HepG2 (cell line): ENCODE data around the gene IGF2. TPM values are rescaled to one million over a fixed set of nuclear protein-coding genes. Genes with fewer than 3 reads are reported as not detected.

Experiments used
- ATAC-seq: fragments of 200-7000 bp; cut with Tn5 transposase; 3 replicates; pipeline ENCODE4 v1.9.1; 2020; ENCODE audit warnings: mild to moderate bottlenecking, moderate library complexity
- Bru-seq: library from RNA; stranded (reverse); fragments of 400-500 nt; gene quantifications from one replicate; lab custom pipeline; 2021; lab: Mats Ljungman, UMichigan
- BruChase-seq, 2 experiments: library from RNA; stranded (reverse); fragments of 400-500 nt; gene quantifications; one replicate each; lab custom pipeline; 2021; lab: Mats Ljungman, UMichigan
- BruUV-seq: library from RNA; stranded (reverse); fragments of 400-500 nt; replicated peaks from 2 replicates; lab custom pipeline; 2021; lab: Mats Ljungman, UMichigan
- CTCF ChIA-PET: fragments of 300-600 bp; formaldehyde crosslinking; extraction: SDS; loops from one replicate; lab custom pipeline; 2021; ENCODE audit warnings: low total read pairs, inconsistent platforms, low intra/inter-chr PET ratio; lab: Yijun Ruan, JAX
- POLR2A ChIA-PET: fragments of 350-600 bp; sonication (Branson Sonifier 250); formaldehyde crosslinking; loops from one replicate; lab custom pipeline; 2020; ENCODE audit warnings: antibody characterized with exemption, inconsistent platforms; lab: Yijun Ruan, JAX
- DNase-seq: peaks from one replicate; pipeline ENCODE4 v3.0.0-alpha.2; 2015; ENCODE audit warnings: low spot score
- FAIRE-seq: peaks from 3 replicates; lab custom pipeline; 2011; peaks lifted over from hg19 to GRCh38; lab: Jason Lieb, UNC
- H2AFZ ChIP-seq: one replicate; pipeline ENCODE4 v1.6.1; 2011; ENCODE audit warnings: low read length, inconsistent platforms
- H3K27ac ChIP-seq: fragments of 300-600 bp; 3 replicates; pipeline ENCODE4 v1.8.0; 2011; ENCODE audit warnings: mixed run types, mild to moderate bottlenecking, mixed read lengths, low read length, inconsistent platforms; ENCODE audit not compliant: insufficient read depth; ENCODE audit errors: extremely low read length
- H3K27me3 ChIP-seq, 2 experiments: fragments of 200-600 bp in 1 of 2; 2 replicates in 1 of 2; 3 replicates in 1 of 2; pipeline versions ENCODE4 v1.6.0 to v1.8.0; 2011; ENCODE audit warnings: low read length in 2 of 2, mild to moderate bottlenecking in 2 of 2, moderate library complexity in 2 of 2, inconsistent platforms in 1 of 2; ENCODE audit not compliant: insufficient read depth in 2 of 2, control insufficient read depth in 1 of 2
- H3K36me3 ChIP-seq, 2 experiments: fragments of 200-600 bp in 1 of 2; replicated peaks in 1 of 2; 2 replicates in 1 of 2; 3 replicates in 1 of 2; pipeline versions ENCODE4 v1.5.1 to v1.8.0; 2011; ENCODE audit warnings: low read length in 2 of 2, inconsistent platforms in 1 of 2; ENCODE audit not compliant: insufficient read depth in 2 of 2, control insufficient read depth in 1 of 2
- H3K4me1 ChIP-seq: 2 replicates; pipeline ENCODE4 v1.5.1; 2012; ENCODE audit warnings: low read length, inconsistent platforms; ENCODE audit not compliant: insufficient read depth
- H3K4me2 ChIP-seq: 2 replicates; pipeline ENCODE4 v1.6.0; 2011; ENCODE audit warnings: low read depth, low read length, inconsistent platforms
- H3K4me3 ChIP-seq, 3 experiments: fragments of 200-600 bp in 1 of 3; sonication (generic), shearing (Covaris generic) in 1 of 3; replicated peaks in 1 of 3; 2 replicates each; pipeline ENCODE4 v1.5.1; 2011 to 2016; ENCODE audit warnings: low read length in 3 of 3, inconsistent platforms in 2 of 3, low read depth in 2 of 3, mild to moderate bottlenecking in 2 of 3, control low read depth in 1 of 3, mixed read lengths in 1 of 3; ENCODE audit not compliant: insufficient read depth in 1 of 3
- H3K79me2 ChIP-seq: one replicate; pipeline ENCODE4 v1.6.1; 2011; ENCODE audit warnings: low read length, inconsistent platforms; ENCODE audit not compliant: insufficient read depth
- H3K9ac ChIP-seq: 2 replicates; pipeline ENCODE4 v1.6.0; 2011; ENCODE audit warnings: mild to moderate bottlenecking, low read depth, low read length, inconsistent platforms; ENCODE audit not compliant: insufficient read depth
- H3K9me3 ChIP-seq: 2 replicates; pipeline ENCODE4 v1.5.1; 2012; ENCODE audit warnings: mild to moderate bottlenecking, low read length
- H4K20me1 ChIP-seq: 2 replicates; pipeline ENCODE4 v1.6.0; 2011; ENCODE audit warnings: inconsistent platforms, mild to moderate bottlenecking, low read length, moderate library complexity; ENCODE audit not compliant: insufficient read depth
- CENPBD1 ChIP-seq: sonication (generic); formaldehyde crosslinking; IDR thresholded peaks from 2 replicates; pipeline ENCODE4 v1.8.0; 2022; ENCODE audit warnings: missing genetic modification reagents, low read depth, mild to moderate bottlenecking, borderline replicate concordance
- GATAD2A ChIP-seq: IDR thresholded peaks from 2 replicates; pipeline ENCODE4 v1.6.1; 2016
- NFATC3 ChIP-seq: sonication (generic); formaldehyde crosslinking; IDR thresholded peaks from 2 replicates; pipeline ENCODE4 v1.5.1; 2020; ENCODE audit warnings: mild to moderate bottlenecking, missing genetic modification reagents
- RARA ChIP-seq: IDR thresholded peaks from 2 replicates; pipeline ENCODE4 v1.6.1; 2016; ENCODE audit warnings: missing genetic modification reagents, missing compliant biosample characterization
- SMYD3 ChIP-seq: sonication (generic); formaldehyde crosslinking; IDR thresholded peaks from 2 replicates; pipeline ENCODE4 v1.8.1; 2023; ENCODE audit warnings: mild to moderate bottlenecking, missing genetic modification reagents
- TAF15 ChIP-seq: fragments of 200-400 bp; formaldehyde crosslinking; IDR thresholded peaks from one replicate; pipeline ENCODE4 v1.6.1; 2018; ENCODE audit warnings: mild to moderate bottlenecking, low read depth, low read length; ENCODE audit not compliant: poor library complexity, severe bottlenecking
- ZC3H13 ChIP-seq: sonication (generic); formaldehyde crosslinking; IDR thresholded peaks from 2 replicates; pipeline ENCODE4 v1.8.1; 2023; ENCODE audit warnings: mild to moderate bottlenecking, missing genetic modification reagents, moderate library complexity
- ZKSCAN1 ChIP-seq: fragments of 150-350 bp; IDR thresholded peaks from 2 replicates; pipeline ENCODE4 v1.6.1; 2014; ENCODE audit warnings: low read length
- ZNF232 ChIP-seq: sonication (generic); formaldehyde crosslinking; IDR thresholded peaks from 2 replicates; pipeline ENCODE4 v1.4.0; 2020; ENCODE audit warnings: missing genetic modification reagents, borderline replicate concordance
- ZNF33A ChIP-seq: sonication (generic); formaldehyde crosslinking; IDR thresholded peaks from 2 replicates; pipeline ENCODE4 v1.5.1; 2020; ENCODE audit warnings: missing genetic modification reagents, mild to moderate bottlenecking, moderate library complexity, borderline replicate concordance
- WGBS: methylation state at CpG from one replicate; pipeline ENCODE4 v1.1.6; 2017; ENCODE audit warnings: low lambda C conversion rate; 5-methylcytosine and 5-hydroxymethylcytosine counted together
- in situ Hi-C: cut with HindIII; loops from 2 replicates; pipeline ENCODE4 v1.10.0; 2017; ENCODE audit warnings: low pct_unique_long_range_greater_than_20kb; ENCODE audit not compliant: extremely low pct_ligation_motif_present
- intact Hi-C: fragments of 100-400 bp; cut with micrococcal nuclease; formaldehyde crosslinking; loops from one replicate; pipeline ENCODE4 v1.10.0; 2022; ENCODE audit not compliant: unreplicated experiment
- long read RNA-seq, 2 experiments: library from RNA in 1 of 2; library from polyadenylated mRNA in 1 of 2; stranded (forward) in 1 of 2; unstranded in 1 of 2; transcript quantifications; one replicate each; pipeline ENCODE4 v2.0.0, GENCODE V29; 2019 to 2022
- polyA minus RNA-seq, 3 experiments: library from RNA; depleted of rRNA, polyadenylated mRNA; stranded (reverse); fragments of >200 nt; gene quantifications; 2 replicates each; pipeline ENCODE4 v1.2.3, GENCODE V29; 2011; ENCODE audit warnings: low replicate concordance in 1 of 3
- polyA plus RNA-seq, 8 experiments: library from polyadenylated mRNA; depleted of rRNA in 3 of 8; stranded (reverse) in 7 of 8; unstranded in 1 of 8; fragments of >200 nt; fragmentation: Illumina TruSeq in 4 of 8; extraction: Trizol in 4 of 8; gene quantifications; 2 replicates each; pipeline versions ENCODE4 v1.2.1 to v1.2.3, GENCODE V29; 2011 to 2016; ENCODE audit warnings: low read depth in 4 of 8, missing spikeins in 1 of 8, mixed read lengths in 1 of 8; ENCODE audit not compliant: insufficient read depth in 1 of 8
- total RNA-seq, 5 experiments: library from RNA; depleted of rRNA; stranded (reverse); fragments of >200 nt; fragmentation: Illumina TruSeq; extraction: Trizol; gene quantifications; 2 replicates each; pipeline ENCODE4 v1.2.3, GENCODE V29; 2016; ENCODE audit warnings: low read depth in 1 of 5
- TF ChIP-seq, protein P1 (sequence below): sonication (generic); formaldehyde crosslinking; IDR thresholded peaks from 2 replicates; pipeline ENCODE4 v1.4.0; 2020; ENCODE audit warnings: mild to moderate bottlenecking, missing genetic modification reagents
- TF ChIP-seq, protein P2 (sequence below): sonication (generic); formaldehyde crosslinking; IDR thresholded peaks from 2 replicates; pipeline ENCODE4 v1.4.0; 2020; ENCODE audit warnings: missing genetic modification reagents

IGF2 gene
- total RNA-seq (2016; rRNA removed; fragmentation: Illumina TruSeq; extraction: Trizol) (79.1 and 138 TPM in 2 replicates), polyA plus RNA-seq (2011; rRNA removed) (254 and 379 TPM in 2 replicates), polyA minus RNA-seq (2011; rRNA and poly(A)+ RNA removed; ENCODE audit: low replicate concordance) (0.19 and 781 TPM in 2 replicates), Bru-seq, nascent RNA (percentile 98 among the genes with signal in this experiment), BruChase-seq, experiment 1, labeled RNA remaining after a 6-hour chase (percentile 98 among the genes with signal in this experiment), BruChase-seq, experiment 2, labeled RNA remaining after a 2-hour chase (percentile 98 among the genes with signal in this experiment)
- total RNA-seq (2016; cell fraction: cytosol; rRNA removed; fragmentation: Illumina TruSeq; extraction: Trizol; ENCODE audit: low read depth), result 150 and 154 TPM in 2 replicates
- 71.0 and 125 TPM in 2 replicates for total RNA-seq (2016; cell fraction: insoluble cytoplasmic fraction; rRNA removed; fragmentation: Illumina TruSeq; extraction: Trizol)
- 362 and 363 TPM in 2 replicates for total RNA-seq (2016; cell fraction: membrane; rRNA removed; fragmentation: Illumina TruSeq; extraction: Trizol)
- total RNA-seq (2016; cell fraction: nucleus; rRNA removed; fragmentation: Illumina TruSeq; extraction: Trizol), result 89.6 and 109 TPM in 2 replicates
- polyA plus RNA-seq (2011; cell fraction: cytosol; rRNA removed), result 454 and 616 TPM in 2 replicates
- polyA plus RNA-seq (2011; cell fraction: nucleus; rRNA removed), result 839 and 1,149 TPM in 2 replicates
- polyA plus RNA-seq (2012), result 4,210 and 4,559 TPM in 2 replicates
- polyA plus RNA-seq (2016; cell fraction: cytosol; fragmentation: Illumina TruSeq; extraction: Trizol; ENCODE audit: low read depth), result 341 and 387 TPM in 2 replicates
- 1,191 and 1,950 TPM in 2 replicates for polyA plus RNA-seq (2016; cell fraction: insoluble cytoplasmic fraction; fragmentation: Illumina TruSeq; extraction: Trizol; ENCODE audit: low read depth)
- 1,798 and 2,413 TPM in 2 replicates for polyA plus RNA-seq (2016; cell fraction: membrane; fragmentation: Illumina TruSeq; extraction: Trizol; ENCODE audit: low read depth)
- polyA plus RNA-seq (2016; cell fraction: nucleus; fragmentation: Illumina TruSeq; extraction: Trizol; ENCODE audit: insufficient read depth, low read depth), result 949 and 1,082 TPM in 2 replicates
- 811 and 1,353 TPM in 2 replicates for polyA minus RNA-seq (2011; cell fraction: cytosol; rRNA and poly(A)+ RNA removed)
- 170 and 248 TPM in 2 replicates for polyA minus RNA-seq (2011; cell fraction: nucleus; rRNA and poly(A)+ RNA removed)
- long read RNA-seq, experiment 1, full-length matches to known transcripts, result 54 of 84 reads
- long read RNA-seq, experiment 1, partial matches to known transcripts, result 26 of 84 reads
- long read RNA-seq, experiment 1, other reads (novel, unspliced or antisense), result 4 of 84 reads
- long read RNA-seq, experiment 2, full-length matches to known transcripts, result 213 of 245 reads
- long read RNA-seq, experiment 2, partial matches to known transcripts, result 12 of 245 reads
- long read RNA-seq, experiment 2, other reads (novel, unspliced or antisense), result 20 of 245 reads

GRCh38 chr11:2139123-2139521 lies at the start of gene IGF2:
IGF2 (minus strand) TSS chr11:2139389; CDS start chr11:2135523, 3,866 bp downstream.
- CTCF ChIA-PET, result interaction anchor here (0.6 to 1.7 kb wide), 2 partner anchors 102 to 986 kb away, joined by 3 read pairs; no protein-coding TSS in a partner anchor
- no peak for FAIRE-seq
- no peak for TF ChIP-seq GATAD2A (CRISPR knock-in tag)
- no peak for TF ChIP-seq TAF15
- TF ChIP-seq, protein P1, sequence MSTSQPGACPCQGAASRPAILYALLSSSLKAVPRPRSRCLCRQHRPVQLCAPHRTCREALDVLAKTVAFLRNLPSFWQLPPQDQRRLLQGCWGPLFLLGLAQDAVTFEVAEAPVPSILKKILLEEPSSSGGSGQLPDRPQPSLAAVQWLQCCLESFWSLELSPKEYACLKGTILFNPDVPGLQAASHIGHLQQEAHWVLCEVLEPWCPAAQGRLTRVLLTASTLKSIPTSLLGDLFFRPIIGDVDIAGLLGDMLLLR, result 0 out of 2 replicates have a peak, but pooled peaks have one; percentile 38
- TF ChIP-seq ZKSCAN1, result no peak
- TF ChIP-seq NFATC3 (CRISPR knock-in tag), result no peak
- no peak for TF ChIP-seq SMYD3 (CRISPR knock-in tag)
- TF ChIP-seq, protein P2, sequence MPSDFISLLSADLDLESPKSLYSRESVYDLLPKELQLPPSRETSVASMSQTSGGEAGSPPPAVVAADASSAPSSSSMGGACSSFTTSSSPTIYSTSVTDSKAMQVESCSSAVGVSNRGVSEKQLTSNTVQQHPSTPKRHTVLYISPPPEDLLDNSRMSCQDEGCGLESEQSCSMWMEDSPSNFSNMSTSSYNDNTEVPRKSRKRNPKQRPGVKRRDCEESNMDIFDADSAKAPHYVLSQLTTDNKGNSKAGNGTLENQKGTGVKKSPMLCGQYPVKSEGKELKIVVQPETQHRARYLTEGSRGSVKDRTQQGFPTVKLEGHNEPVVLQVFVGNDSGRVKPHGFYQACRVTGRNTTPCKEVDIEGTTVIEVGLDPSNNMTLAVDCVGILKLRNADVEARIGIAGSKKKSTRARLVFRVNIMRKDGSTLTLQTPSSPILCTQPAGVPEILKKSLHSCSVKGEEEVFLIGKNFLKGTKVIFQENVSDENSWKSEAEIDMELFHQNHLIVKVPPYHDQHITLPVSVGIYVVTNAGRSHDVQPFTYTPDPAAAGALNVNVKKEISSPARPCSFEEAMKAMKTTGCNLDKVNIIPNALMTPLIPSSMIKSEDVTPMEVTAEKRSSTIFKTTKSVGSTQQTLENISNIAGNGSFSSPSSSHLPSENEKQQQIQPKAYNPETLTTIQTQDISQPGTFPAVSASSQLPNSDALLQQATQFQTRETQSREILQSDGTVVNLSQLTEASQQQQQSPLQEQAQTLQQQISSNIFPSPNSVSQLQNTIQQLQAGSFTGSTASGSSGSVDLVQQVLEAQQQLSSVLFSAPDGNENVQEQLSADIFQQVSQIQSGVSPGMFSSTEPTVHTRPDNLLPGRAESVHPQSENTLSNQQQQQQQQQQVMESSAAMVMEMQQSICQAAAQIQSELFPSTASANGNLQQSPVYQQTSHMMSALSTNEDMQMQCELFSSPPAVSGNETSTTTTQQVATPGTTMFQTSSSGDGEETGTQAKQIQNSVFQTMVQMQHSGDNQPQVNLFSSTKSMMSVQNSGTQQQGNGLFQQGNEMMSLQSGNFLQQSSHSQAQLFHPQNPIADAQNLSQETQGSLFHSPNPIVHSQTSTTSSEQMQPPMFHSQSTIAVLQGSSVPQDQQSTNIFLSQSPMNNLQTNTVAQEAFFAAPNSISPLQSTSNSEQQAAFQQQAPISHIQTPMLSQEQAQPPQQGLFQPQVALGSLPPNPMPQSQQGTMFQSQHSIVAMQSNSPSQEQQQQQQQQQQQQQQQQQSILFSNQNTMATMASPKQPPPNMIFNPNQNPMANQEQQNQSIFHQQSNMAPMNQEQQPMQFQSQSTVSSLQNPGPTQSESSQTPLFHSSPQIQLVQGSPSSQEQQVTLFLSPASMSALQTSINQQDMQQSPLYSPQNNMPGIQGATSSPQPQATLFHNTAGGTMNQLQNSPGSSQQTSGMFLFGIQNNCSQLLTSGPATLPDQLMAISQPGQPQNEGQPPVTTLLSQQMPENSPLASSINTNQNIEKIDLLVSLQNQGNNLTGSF (CRISPR knock-in tag), result no peak
- no peak for TF ChIP-seq ZNF33A (CRISPR knock-in tag)
- no peak; the same call in 1 of the 2 replicates for TF ChIP-seq ZNF232 (CRISPR knock-in tag)
- no peak; the same call in 1 of the 2 replicates for TF ChIP-seq CENPBD1 (CRISPR knock-in tag)
- peak; percentile 86 for TF ChIP-seq ZC3H13 (CRISPR knock-in tag)
- 0 out of 2 replicates have a peak, but pooled peaks have one; percentile 21 for TF ChIP-seq RARA (CRISPR knock-in tag)

More at GRCh38 chr11:2139123-2139521, at the start of gene IGF2:
- peaks cover 17% of the 10 kb centered on the region for H3K79me2 ChIP-seq
- H3K4me2 ChIP-seq, result peak within 1 kb of the TSS; percentile 75
- peaks cover 0 to 42% of the 10 kb centered on the region in 2 experiments; a peak in 4 of 5 replicates for H3K27me3 ChIP-seq
- H3K27ac ChIP-seq, result peak within 1 kb of the TSS; percentile 80
- intact Hi-C loops (no loop called here), in situ Hi-C loops (no loop called here)
- peaks cover 41% of the 10 kb centered on the region for H4K20me1 ChIP-seq
- WGBS, result 5% methylated on average over 4 of the region's 62 CpGs
- H3K4me3 ChIP-seq, result peak within 1 kb of the TSS; percentile 72 to 84 (median 80)
- H3K9ac ChIP-seq, result peak within 1 kb of the TSS; percentile 72
- ATAC-seq (peak; percentile 18), DNase-seq (peak; percentile 43)
- H2AFZ ChIP-seq, result no peak within 1 kb of the TSS
- peaks cover 7 to 16% of the 10 kb centered on the region in 2 experiments; a peak in 4 of 5 replicates for H3K36me3 ChIP-seq
- POLR2A ChIA-PET, result interaction anchor here (0.6 to 6.5 kb wide), 10 partner anchors 10 to 457 kb away, joined by 3 to 108 read pairs (median 4); partner anchors contain the start of gene MRPL23
- peaks cover 56% of the 10 kb centered on the region for H3K4me1 ChIP-seq
- H3K9me3 ChIP-seq, result no peaks in the 10 kb centered on the region
- BruUV-seq, result no TSS peak
